Suppressor macrophage treated with lipopolysaccharide for 1 hour (primary cell): ENCODE data around the gene SMC5.
"Not testable (repeated sequence)": the region's sequence is repeated elsewhere in the genome, so short reads cannot be mapped to it uniquely, and the experiment has no call there.

Experiments
- DNase-seq, 3 donors: peaks; one replicate each; pipeline ENCODE4 v3.0.0-alpha.2; 2020 to 2022

The SMC5 gene

DNA sequence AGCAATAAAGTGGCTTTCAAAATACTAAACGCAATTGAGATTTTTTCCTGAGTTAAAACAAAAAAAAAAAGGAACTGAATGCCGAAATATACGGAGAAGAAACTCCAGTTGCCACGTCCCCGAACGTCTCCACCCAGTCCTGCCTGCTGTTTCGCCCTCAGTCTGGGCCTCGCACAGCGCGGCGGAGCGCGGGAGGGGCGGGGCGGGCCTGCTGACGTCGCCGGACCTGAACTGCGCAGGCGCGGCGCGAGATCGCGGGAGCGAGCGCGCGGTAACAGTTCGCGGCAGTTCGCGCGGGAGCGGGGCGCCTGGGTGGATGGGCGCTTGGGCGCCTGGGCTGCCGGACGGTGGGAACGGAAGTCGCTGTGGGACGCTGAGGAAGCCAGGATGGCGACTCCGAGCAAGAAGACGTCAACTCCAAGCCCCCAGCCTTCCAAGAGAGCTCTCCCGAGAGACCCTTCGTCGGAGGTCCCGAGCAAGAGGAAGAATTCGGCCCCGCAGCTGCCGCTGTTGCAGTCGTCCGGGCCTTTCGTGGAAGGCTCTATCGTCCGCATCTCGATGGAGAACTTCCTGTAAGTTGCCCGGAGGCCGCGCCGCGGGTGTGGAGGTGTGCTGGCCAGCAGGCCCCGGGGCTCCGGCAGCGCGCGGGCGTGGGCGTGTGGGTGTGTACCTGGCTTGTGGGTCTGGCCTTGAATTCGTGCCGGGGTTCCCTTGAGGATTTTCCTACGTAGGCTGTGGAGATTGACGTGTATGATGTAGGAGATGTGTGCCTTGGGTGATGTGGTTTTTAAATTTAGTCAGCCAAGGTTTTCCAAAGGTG lies at the start of gene SMC5:
TSS of gene SMC5 (plus strand) at position 287 of the 820 bp plus-strand sequence. CDS start at position 388, 101 bp downstream.
- peak; percentile 93 to 97 (median 96) for DNase-seq

DNA sequence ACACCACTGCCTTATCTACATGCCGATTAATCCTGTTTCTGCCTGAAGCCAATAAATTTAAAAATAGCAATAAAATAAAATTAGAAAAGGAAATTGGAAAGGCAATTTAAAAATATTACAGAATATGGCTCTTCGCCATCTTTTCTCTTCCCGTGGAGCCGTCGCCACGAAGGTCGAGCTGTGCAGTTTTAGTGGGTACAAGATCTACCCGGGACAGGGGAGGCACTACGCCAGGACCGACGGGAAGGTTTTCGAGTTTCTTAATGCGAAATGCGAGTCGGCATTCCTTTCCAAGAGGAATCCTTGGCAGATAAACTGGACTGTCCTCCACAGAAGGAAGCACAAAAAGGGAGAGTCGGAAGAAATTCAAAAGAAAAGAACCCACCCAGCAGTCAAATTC lies 41.7 kb upstream of the SMC5 start:
- no peak for DNase-seq

DNA sequence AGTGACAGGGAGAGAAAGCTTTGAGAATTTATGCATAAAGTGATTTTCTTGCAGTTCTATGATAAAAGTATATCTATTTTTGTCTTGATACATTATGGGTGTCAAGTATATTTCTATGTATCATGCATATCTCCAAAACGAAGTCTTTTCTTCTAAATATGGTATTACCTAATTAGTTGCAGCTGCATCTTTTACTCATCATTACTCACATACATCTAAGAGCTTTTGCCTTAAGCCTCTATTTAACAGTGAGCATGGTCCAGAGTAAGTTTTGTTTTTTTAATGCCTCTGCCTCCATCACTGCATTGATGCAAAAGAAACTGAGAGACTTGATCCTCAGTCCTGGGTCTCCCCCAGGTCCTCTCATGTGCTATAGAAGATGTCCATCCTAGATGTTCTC lies 40.0 kb upstream of the SMC5 start:
- DNase-seq = no peak

DNA sequence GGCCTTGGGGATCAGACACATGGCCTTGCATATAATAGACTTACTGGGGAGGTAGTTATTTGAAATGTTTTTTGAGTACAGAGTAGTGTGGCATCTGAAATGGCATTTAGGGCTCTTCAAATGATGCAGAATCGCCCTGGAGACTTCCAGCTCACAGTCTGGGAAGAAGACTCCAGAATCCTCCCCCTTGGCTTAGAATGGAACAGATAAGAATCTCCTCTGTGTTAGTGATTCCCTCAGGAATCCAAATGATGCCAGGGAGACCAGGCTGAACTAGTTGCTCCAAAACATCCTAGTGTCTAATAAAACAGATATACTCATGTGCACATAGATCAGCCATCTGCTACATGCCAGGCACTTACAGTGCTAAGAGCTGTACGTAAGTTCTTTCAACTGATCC lies 38.6 kb upstream of the SMC5 start:
- no peak for DNase-seq

DNA sequence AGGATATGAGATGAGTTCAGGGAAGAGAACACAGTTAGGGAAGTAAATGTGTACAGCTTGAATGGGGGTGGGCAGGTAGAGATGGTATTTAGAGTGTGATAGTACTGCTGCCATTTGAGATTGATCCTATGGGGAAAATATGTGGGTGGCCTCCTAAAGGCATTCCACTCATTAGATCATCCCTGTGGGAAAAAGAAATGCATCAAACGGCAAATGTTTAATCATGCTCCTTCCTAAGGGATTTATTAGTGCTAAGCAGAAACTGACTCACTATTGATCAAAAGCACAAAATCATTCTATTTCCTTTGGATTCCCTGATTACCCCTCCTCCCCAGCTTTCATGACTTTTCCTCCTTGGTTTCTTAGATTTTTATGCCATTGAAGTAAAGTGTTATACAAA lies 36.4 kb upstream of the SMC5 start:
- no peak for DNase-seq

DNA sequence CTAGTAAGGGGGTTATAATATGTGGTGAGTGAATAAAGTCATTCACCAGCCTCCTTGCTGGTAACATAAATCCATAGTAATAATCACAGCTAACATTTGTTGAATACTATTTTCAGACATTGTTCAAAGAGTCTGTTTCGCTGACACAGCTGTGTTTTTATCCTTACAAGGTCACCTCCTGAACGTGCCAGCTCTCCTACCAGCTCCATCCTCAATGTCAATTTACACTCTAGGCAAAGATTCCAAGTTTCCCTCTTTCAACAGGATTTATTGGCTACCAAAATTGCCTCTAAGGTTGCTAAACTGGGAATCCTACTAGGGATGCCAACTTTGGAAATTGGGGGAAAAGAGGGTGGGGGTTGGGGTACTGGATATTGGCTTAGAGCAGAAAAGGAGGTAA lies 30.7 kb upstream of the SMC5 start:
- DNase-seq = no peak

DNA sequence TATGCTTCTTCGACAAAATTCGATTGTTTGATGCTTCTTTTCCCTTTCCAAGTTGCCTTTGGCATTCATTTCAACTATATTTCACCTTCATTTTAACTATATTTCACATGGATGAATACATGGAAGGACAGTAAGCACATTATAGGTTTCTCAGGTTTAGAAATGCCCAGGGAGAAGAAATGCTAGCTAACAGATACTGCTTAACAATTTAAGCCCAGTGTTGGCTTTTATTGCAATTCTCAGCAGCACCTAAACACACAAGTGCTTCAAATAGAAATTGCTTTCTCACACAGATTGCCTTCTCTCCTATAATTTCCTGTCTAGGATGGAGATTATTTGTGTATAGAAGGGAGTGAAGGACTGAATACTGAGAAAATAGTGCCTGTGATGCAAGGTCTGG lies 30.2 kb upstream of the SMC5 start:
- DNase-seq = no peak

DNA sequence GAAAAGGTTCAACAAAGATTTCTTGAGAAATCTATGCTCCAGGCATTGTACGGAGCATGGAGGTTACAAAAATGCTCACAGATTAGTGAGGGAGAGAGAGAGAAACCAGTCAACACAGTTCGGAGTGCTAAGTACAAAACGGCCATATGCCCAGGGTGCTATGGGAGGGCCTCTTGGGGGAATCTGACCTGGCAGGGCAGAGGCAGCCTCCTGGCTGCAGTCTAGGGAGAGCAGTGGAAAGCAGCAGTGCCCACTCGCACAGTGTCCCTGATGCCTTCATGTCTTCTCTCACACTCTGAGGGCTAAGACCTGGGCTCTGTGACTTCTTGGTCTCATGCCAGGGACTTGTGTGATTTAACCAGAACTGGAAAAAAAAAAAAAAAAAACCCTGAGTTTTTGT lies 29.8 kb upstream of the SMC5 start:
- no peak for DNase-seq

DNA sequence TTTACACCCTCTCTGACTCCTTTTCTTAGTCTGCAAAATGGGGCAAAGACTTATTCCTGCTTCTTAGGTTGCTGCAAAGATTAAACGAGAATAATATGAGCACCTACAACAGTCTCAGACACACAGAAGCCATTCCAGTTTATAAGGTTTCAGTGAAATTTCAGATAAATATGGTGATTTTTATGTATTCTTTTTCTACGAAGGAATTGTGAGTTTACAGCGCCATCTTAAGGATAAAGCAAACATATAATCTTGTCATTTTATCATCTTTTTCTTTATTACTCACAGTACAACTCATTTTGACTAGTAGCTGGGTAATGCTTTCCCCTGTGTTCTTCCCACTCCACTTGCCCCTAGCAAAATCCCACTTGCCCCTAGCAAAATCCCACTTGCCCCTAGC lies 29.2 kb upstream of the SMC5 start:
- DNase-seq = peak in 2 of 3 donors; percentile 14 to 22

DNA sequence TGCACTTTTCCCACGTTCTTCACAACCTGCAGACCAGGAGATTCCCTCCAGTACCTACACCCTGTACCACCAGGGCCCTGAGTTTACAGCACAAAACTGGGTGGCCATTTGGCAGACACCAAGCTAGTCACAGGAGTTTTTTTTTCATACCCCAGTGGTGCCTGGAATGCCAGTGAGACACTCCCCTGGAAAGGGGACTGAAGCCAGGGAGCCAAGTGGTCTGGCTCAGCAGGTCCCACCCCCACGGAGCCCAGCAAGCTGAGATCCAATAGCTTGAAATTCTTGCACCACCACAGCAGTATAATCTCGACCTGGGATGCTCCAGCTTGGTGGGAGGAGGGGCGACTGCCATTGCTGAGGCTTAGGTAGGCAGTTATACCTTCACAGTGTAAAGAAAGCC lies 26.3 kb upstream of the SMC5 start:
- no peak for DNase-seq

DNA sequence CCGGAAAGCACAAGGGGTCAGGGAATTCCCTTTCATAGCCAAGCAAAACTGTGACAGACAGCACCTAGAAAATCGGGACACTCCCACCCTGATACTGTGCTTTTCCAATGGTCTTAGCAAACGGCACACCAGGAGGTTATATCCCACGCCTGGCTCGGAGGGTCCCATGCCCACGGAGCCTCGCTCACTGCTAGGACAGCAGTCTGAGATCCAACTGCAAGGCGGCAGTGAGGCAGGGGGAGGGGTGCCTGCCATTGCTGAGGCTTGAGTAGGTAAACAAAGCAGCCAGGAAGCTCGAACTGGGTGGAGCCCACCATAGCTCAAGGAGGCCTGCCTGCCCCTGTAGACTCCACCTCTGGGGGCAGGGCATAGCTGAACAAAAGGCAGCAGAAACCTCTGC lies 24.6 kb upstream of the SMC5 start:
- not testable (repeated sequence) for DNase-seq

DNA sequence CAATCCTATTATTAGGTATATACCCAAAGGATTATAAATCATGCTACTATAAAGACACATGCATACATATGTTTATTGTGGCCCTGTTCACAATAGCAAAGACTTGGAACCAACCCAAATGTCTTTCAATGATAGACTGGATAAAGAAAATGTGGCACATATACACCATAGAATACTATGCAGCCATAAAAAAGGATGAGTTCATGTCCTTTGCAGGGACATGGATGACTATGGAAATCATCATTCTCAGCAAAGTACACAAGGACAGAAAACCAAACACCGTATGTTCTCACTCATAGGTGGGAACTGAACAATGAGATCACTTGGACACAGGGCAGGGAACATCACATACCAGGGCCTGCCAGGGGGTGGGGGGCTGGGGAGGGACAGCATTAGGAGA lies 12.8 kb upstream of the SMC5 start:
- not testable (repeated sequence) for DNase-seq

DNA sequence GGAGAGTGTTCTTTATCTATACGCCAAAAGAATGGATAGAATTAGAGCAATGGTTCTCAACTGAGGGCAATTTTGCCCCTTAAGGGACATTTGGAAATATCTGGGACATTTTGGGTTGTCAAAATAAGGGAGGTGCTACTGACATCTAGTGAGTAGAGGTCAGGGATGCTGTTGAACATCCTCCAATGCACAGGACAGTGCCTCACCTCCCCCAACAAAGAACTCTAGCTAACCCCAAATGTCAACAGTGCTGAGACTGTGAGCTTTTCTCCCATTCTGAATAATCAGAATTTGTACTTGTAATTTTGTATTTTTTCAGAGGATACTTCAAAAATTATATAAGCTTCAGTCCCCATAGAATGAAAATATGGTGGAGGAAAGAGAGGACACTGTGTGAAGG lies 8.6 kb upstream of the SMC5 start:
- no peak for DNase-seq

DNA sequence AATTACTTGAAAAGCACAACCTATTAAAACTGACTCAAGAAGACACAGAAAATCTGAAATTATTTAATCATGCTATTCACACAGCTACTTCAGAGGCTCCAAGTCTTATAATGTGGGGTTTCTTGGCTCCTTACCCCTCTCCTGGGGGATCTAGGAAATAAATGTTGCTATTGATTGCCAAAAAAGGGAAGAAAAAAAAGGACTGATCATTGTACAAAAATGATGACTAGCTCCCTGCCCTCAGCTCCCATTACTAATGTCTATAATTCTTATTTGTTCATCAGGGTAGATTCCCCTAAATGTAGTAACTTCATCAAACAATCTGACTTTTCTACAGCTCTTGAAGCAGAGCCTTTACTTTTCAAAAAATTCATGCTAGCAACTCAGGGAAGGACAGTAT lies 3.3 kb upstream of the SMC5 start:
- DNase-seq = peak in 2 of 3 donors; percentile 16 to 20

DNA sequence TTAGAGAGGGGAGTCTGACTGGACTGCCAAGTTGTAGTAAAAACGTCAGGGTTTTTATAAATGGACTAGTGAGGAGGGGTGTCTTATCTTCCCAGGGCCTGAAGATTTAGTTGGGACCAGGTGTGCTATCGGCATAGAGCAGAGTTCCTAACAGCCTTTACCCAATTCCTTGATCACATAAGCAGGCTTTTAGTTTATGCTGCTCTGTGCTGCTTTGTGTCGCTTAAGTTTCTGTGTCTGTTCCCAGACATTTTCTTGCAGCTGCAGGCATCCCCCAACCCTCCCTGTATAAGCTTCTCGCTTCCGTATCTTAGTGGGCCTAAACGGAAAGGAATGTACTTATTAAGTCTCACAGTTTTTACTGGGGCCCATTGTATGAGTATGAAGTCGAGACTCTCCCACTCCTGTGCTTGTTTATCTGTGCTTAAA lies 2.6 kb upstream of the SMC5 start:
- DNase-seq = no peak

DNA sequence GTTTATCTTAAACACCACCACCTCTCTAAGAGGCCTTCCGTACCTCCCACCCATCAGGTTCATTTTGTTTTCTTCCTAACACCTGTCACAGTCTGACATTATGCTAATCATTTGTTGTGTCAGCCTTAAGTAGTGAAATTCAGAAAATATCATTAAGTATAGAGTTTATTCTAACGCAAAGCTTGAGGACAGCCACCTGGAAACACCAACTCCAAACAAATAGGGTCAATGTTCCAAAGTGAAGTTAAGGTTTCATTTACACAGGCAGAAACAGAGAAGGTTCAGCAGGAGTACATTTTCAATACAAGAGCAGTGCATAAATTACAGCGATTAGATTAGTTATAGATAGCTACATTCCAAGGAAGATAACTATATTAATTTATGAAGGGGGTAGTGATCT lies 1.3 kb upstream of the SMC5 start:
- DNase-seq = no peak

DNA sequence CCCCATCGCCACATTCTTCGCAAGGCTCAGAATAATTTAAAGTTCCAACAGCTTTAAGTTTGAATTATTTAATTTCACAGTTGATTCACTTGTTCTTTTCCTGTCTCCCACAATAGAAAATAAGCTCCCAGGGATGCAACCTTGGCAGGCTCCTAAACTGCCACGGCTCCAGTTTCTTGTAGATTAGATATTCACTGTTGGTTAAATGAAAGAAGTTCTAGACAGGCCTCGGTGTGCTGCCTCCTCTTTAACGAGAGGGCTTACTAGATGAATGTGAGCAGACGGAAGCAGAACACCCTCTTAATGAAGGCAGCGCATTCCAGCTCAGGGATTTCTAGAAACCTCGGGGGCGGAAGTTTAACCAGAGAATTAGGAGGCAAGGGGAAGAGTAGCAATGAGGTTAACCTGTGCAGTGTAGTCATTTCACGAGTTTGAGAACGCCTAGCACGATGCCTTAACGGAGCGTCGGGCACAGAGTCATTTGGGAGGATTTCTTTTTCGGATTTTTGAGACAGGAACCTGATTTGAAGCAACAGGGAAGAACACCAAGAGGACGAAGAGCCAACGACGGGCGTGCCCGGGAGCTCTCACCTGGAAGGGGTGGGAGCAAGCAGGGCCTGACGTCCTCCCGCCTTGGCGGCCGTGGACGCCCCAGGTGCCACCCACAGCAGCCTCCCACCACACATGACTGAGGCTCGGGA lies 637 bp upstream of the SMC5 start:
- peak; percentile 41 to 49 (median 43) for DNase-seq

DNA sequence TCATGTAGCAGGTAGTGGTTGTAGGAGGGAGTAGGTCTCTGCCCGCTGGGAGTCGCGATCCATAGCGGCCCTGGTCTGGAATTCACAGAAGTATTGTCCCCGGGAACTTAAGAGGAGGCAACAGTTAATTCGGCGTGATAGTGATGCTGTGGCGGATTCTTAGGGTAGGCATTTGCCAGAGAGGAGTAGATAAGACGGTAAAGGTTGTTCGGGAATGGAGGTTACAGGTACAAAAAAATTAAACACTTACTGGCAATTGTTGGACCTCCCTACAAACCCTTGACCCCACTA lies 679 bp downstream of the SMC5 start:
- DNase-seq = no peak

DNA sequence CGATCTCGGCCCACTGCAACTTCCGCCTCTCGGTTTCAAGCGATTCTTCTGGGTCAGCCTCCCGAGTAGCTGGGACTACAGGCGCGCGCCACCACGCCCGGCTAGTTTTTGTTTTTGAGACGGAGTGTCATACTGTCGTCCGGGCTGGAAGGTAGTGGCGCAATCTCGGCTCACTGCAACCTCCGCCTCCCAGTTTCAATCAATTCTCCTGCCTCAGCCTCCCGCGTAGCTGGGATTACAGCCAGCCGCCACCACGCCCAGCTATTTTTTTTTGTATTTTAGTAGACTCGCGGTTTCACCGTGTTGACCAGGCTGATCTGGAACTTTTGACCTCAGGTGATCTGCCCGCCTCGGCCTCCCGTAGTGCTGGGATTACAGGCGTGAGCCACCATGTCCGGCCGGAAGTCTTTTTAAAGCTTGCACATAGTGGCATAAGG lies 1.2 kb downstream of the SMC5 start:
- no peak for DNase-seq

DNA sequence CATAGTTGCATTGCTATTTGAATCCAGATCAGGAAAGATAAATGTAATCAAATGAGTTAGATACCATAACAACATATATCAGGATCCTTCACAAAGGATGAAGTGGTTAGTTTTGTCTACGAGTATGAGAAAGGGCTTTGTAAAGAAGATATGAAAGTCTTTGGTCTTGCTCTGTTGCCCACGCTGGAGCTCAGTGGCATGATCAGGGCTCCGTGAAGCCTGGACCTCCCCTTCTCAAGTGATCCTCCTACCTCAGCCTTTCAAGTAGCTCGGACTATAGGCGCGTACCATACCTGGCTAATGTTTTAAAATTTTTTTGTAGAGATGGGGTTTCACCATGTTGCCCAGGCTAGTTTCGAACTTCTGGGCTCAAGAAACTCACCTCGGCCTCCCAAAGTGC lies 1.8 kb downstream of the SMC5 start:
- peak in 1 of 3 donors; percentile 14 for DNase-seq

DNA sequence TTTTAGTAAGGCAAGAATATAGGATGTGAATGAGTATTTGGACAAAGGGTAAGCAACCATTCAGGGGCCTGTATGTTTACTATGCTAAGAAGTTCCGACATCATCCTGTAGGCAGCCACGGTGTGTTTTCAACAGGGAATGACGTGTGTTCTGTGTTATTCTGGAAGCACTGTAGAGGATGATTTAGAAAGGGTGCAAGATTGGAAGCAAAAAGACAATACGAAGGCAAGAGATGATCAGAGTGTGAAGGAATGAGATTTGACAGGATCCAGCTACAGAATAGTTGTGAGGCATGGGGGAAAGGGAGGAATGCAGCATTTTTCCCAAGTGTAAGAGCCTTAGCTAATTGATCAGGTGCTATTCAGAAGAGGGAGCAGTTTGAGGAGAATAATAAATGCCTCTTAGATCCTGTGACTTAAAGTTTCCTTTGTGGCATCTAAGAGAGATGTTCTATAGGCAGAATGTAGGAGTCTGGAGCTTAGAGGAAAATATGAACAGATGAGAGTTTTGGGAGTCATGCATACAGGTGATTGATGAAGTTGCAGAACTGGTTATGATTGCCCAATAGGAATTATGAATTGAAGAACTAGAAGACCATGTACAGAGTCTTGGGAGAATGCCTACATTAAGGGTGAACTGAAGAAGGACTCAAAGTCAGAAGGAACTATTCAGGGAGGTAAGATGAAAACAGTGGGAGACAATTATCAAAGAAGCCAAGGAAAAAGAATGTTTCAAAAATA lies 2.5 kb downstream of the SMC5 start:
- no peak for DNase-seq

DNA sequence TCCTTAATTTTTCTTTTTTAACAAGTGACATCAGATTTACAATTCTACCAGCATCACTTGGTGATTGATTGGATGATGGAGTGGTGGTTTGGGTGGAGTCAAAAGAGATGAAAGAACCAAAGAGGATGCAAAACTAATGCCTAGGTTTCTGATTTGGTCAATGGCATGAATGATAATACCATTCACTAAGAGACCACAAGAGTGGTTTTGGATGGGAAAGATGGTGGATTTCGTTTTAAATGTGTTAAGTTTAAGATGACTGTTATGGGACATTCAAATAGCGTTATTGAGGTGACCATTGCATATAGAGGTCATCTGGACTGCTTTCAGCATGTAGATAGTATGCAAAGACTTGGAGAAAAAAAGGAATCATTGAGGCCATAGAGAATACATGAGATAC lies 3.6 kb downstream of the SMC5 start:
- no peak for DNase-seq

DNA sequence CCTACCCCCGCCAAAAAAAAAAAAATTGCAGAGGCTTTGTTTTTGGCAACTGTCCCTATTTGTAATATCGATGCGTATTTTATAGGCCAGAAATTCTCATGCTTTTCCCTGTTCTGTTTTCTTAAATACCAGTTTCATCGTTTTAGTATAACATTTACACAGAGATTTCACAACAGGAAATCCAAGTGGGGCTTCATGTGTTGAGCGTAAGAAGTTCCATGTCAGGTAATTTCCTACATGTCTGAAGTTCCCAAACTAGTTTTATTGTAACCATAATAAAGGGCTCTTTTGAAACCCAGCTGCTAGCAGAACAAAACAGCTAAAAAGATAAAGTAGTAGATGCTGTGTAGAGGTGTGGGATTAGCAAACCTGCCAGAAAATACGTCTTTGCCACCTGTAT lies 4.2 kb downstream of the SMC5 start:
- DNase-seq = peak in 1 of 3 donors; percentile 22

DNA sequence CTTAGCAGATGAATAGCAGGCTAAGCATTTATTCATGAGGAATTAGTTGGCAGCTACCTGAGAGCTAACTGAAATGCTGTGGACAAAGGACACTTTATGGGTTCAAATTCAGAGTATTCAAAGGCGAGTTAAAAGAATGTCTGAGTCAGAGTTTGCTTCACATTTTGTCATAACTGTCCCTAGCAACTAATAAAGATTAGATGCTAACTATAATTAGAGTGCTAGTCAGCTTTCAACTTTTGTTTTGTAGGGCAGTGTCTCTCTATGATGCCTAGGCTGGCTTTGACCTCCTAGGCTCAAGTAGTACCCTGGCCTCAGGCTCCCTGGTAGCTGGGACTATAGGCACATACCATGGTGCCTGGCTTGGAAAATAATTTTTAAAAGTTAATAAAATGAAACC lies 4.6 kb downstream of the SMC5 start:
- peak in 1 of 3 donors; percentile 12 for DNase-seq
